ENCODE data around the gene GNB1L. TPM values are rescaled to one million over a fixed set of nuclear protein-coding genes. Genes with fewer than 3 reads are reported as not detected.
A peak's percentile ranks its signal among the peaks of the same experiment; 100 is the strongest.

GNB1L gene
- total RNA-seq, 1 donor from 2014 or later = 13.8 TPM

GRCh38 chr22:19891317-19892256 is 36.9 kb upstream of the GNB1L start:
- no peaks in the 10 kb centered on the region for H3K9me3 Mint-ChIP-seq
- no peak for DNase-seq (ENCODE audit: low read depth, low spot score)
- no peak for TF ChIP-seq CTCF (conservative IDR thresholded peaks at IDR 0.05)

GRCh38 chr22:19890502-19891316 is 36.0 kb upstream of the GNB1L start:
- no peak for DNase-seq (ENCODE audit: low read depth, low spot score)
- Mint-ChIP-seq H3K27me3 (ENCODE audit: low read depth) (no peaks in the 10 kb centered on the region), H3K9me3 (no peaks in the 10 kb centered on the region), H3K36me3 (ENCODE audit: low read depth) (no peaks in the 10 kb centered on the region), H3K4me3 (no peak overlapping the region), H3K4me1 (peaks cover 20% of the 10 kb centered on the region), H3K27ac (ENCODE audit: unreplicated experiment) (no peak overlapping the region)
- TF ChIP-seq CTCF (conservative IDR thresholded peaks at IDR 0.05) = no peak

More at GRCh38 chr22:19891317-19892256, 36.9 kb upstream of the GNB1L start:
- peak overlapping the region; percentile 4 for H3K4me3 Mint-ChIP-seq
- H3K27me3 Mint-ChIP-seq (ENCODE audit: low read depth) = no peaks in the 10 kb centered on the region
- H3K4me1 Mint-ChIP-seq = peaks cover 20% of the 10 kb centered on the region
- H3K27ac Mint-ChIP-seq (ENCODE audit: unreplicated experiment) = no peak overlapping the region
- no peaks in the 10 kb centered on the region for H3K36me3 Mint-ChIP-seq (ENCODE audit: low read depth)

- no peak for DNase-seq (ENCODE audit: low read depth, low spot score)
- no peak for TF ChIP-seq CTCF (conservative IDR thresholded peaks at IDR 0.05)
- Mint-ChIP-seq H3K9me3 (no peaks in the 10 kb centered on the region), H3K27ac (ENCODE audit: unreplicated experiment) (no peak overlapping the region), H3K4me3 (no peak overlapping the region), H3K4me1 (peaks cover 20% of the 10 kb centered on the region), H3K36me3 (ENCODE audit: low read depth) (no peaks in the 10 kb centered on the region), H3K27me3 (ENCODE audit: low read depth) (no peaks in the 10 kb centered on the region)
Observed at GRCh38 chr22:19889951-19890350, 35.3 kb upstream of the GNB1L start.

- Mint-ChIP-seq H3K4me3 (no peak overlapping the region), H3K9me3 (no peaks in the 10 kb centered on the region)
- no peak for DNase-seq (ENCODE audit: low read depth, low spot score)
Observed at GRCh38 chr22:19888131-19888746, 33.6 kb upstream of the GNB1L start.

More at GRCh38 chr22:19888131-19888746, 33.6 kb upstream of the GNB1L start:
- Mint-ChIP-seq H3K4me1 (peaks cover 20% of the 10 kb centered on the region), H3K36me3 (ENCODE audit: low read depth) (no peaks in the 10 kb centered on the region), H3K27ac (ENCODE audit: unreplicated experiment) (no peak overlapping the region), H3K27me3 (ENCODE audit: low read depth) (no peaks in the 10 kb centered on the region)
- TF ChIP-seq CTCF (conservative IDR thresholded peaks at IDR 0.05) = no peak

Data from neural crest cell (in vitro differentiated cells).